Liver (tissue), 9 donors: ENCODE results near the gene EPC1. TPM values are rescaled to one million over a fixed set of nuclear protein-coding genes. Genes with fewer than 3 reads are reported as not detected.

ENCODE experiments used
- DNase-seq: peaks from one replicate; pipeline ENCODE4 v3.0.0-alpha.2; 2017; ENCODE audit warnings: low spot score
- H3K27ac ChIP-seq, 2 donors: one replicate each; pipeline ENCODE4 v1.7.0; 2013; ENCODE audit warnings: inconsistent platforms in 2 of 2, low read length in 2 of 2, control low read depth in 1 of 2, low read depth in 1 of 2, mild to moderate bottlenecking in 1 of 2
- H3K27me3 ChIP-seq, 4 donors: one replicate each; pipeline versions ENCODE4 v1.6.1 to v1.7.0; 2013; ENCODE audit warnings: low read length in 3 of 4, inconsistent platforms in 1 of 4, mild to moderate bottlenecking in 1 of 4, moderate library complexity in 1 of 4; ENCODE audit not compliant: control insufficient read depth in 4 of 4, insufficient read depth in 4 of 4
- H3K36me3 ChIP-seq, 4 donors: one replicate each; pipeline versions ENCODE4 v1.6.1 to v1.7.0; 2013; ENCODE audit warnings: low read length in 3 of 4, mild to moderate bottlenecking in 3 of 4, low read depth in 1 of 4, moderate library complexity in 1 of 4; ENCODE audit not compliant: control insufficient read depth in 4 of 4, insufficient read depth in 3 of 4
- H3K4me1 ChIP-seq, 4 donors: one replicate each; pipeline versions ENCODE4 v1.6.1 to v1.7.0; 2013; ENCODE audit warnings: low read length in 3 of 4, mild to moderate bottlenecking in 3 of 4, moderate library complexity in 1 of 4; ENCODE audit not compliant: control insufficient read depth in 4 of 4, insufficient read depth in 4 of 4
- H3K4me3 ChIP-seq, 3 donors: one replicate each; pipeline versions ENCODE4 v1.6.1 to v1.7.0; 2013; ENCODE audit warnings: low read length in 3 of 3, control low read depth in 1 of 3, low read depth in 1 of 3, mild to moderate bottlenecking in 1 of 3
- H3K9ac ChIP-seq, 2 donors: one replicate each; pipeline ENCODE4 v1.7.0; 2013; ENCODE audit warnings: low read length in 2 of 2, mild to moderate bottlenecking in 2 of 2, moderate library complexity in 2 of 2, control low read depth in 1 of 2, low read depth in 1 of 2
- H3K9me3 ChIP-seq, 4 donors: one replicate each; pipeline versions ENCODE4 v1.6.1 to v1.7.0; 2013; ENCODE audit warnings: low read length in 3 of 4; ENCODE audit not compliant: control insufficient read depth in 4 of 4
- EGR1 ChIP-seq, 2 donors: IDR thresholded peaks; 2 replicates each; pipeline ENCODE4 v1.6.1; 2016 to 2018; ENCODE audit warnings: antibody characterized with exemption in 2 of 2, low read depth in 2 of 2
- FOXA1 ChIP-seq: IDR thresholded peaks from 2 replicates; pipeline ENCODE4 v1.6.1; 2016; ENCODE audit warnings: antibody characterized with exemption
- FOXA2 ChIP-seq: IDR thresholded peaks from 2 replicates; pipeline ENCODE4 v1.6.1; 2016; ENCODE audit warnings: antibody characterized with exemption
- GABPA ChIP-seq, 2 donors: IDR thresholded peaks in 1 of 2; conservative IDR thresholded peaks in 1 of 2; 2 replicates each; pipeline ENCODE4 v1.6.1; 2016; ENCODE audit warnings: antibody characterized with exemption in 2 of 2, mild to moderate bottlenecking in 1 of 2, moderate library complexity in 1 of 2
- HNF4A ChIP-seq, 2 donors: conservative IDR thresholded peaks; 2 replicates each; pipeline ENCODE4 v1.6.1; 2016; ENCODE audit warnings: antibody characterized with exemption in 2 of 2, mild to moderate bottlenecking in 2 of 2
- HNF4G ChIP-seq: IDR thresholded peaks from 2 replicates; pipeline ENCODE4 v1.6.1; 2016; ENCODE audit warnings: antibody characterized with exemption
- JUND ChIP-seq, 2 donors: IDR thresholded peaks; 2 replicates each; pipeline ENCODE4 v1.6.1; 2016; ENCODE audit warnings: antibody characterized with exemption in 2 of 2
- RAD21 ChIP-seq, 2 donors: IDR thresholded peaks; 2 replicates each; pipeline ENCODE4 v1.6.1; 2016; ENCODE audit warnings: antibody characterized with exemption in 2 of 2, mild to moderate bottlenecking in 2 of 2
- TAF1 ChIP-seq: conservative IDR thresholded peaks from 2 replicates; pipeline ENCODE4 v1.6.1; 2016; ENCODE audit warnings: antibody characterized with exemption, mild to moderate bottlenecking
- YY1 ChIP-seq: IDR thresholded peaks from 2 replicates; pipeline ENCODE4 v1.6.1; 2016; ENCODE audit warnings: antibody characterized with exemption, mild to moderate bottlenecking
- WGBS: extraction: QIAGEN DNeasy Blood & Tissue Kit; methylation state at CpG from one replicate; pipeline ENCODE4 v1.1.7; 2013; 5-methylcytosine and 5-hydroxymethylcytosine counted together
- polyA plus RNA-seq, 2 donors: library from polyadenylated mRNA; stranded (reverse) in 1 of 2; unstranded in 1 of 2; fragments of 200-250 nt in 1 of 2; fragments of >200 nt in 1 of 2; fragmentation: Nextera tagmentation in 1 of 2; extraction: Ambion mirVana in 1 of 2; gene quantifications; one replicate each; pipeline versions ENCODE4 v1.2.1 to v1.2.3, GENCODE V29; 2013 to 2015
- total RNA-seq, 2 donors: library from RNA; depleted of rRNA; stranded (reverse); fragments of >200 nt; gene quantifications; one replicate each; pipeline ENCODE4 v1.2.3, GENCODE V29; 2014
- TF ChIP-seq, protein P1 (sequence below): IDR thresholded peaks from 2 replicates; pipeline ENCODE4 v1.6.1; 2016; ENCODE audit warnings: antibody characterized with exemption
- TF ChIP-seq, protein P2 (sequence below): IDR thresholded peaks from 2 replicates; pipeline ENCODE4 v1.6.1; 2016; ENCODE audit warnings: antibody characterized with exemption, mild to moderate bottlenecking
- TF ChIP-seq, protein P3 (sequence below): fragments of 150-350 bp; IDR thresholded peaks from 2 replicates; pipeline ENCODE4 v1.5.1; 2017; ENCODE audit warnings: improper control_type of control experiment, low read depth, low read length; ENCODE audit not compliant: missing input control
- TF ChIP-seq, protein P4 (sequence below): IDR thresholded peaks from 2 replicates; pipeline ENCODE4 v1.6.1; 2016; ENCODE audit warnings: antibody characterized with exemption
- donor health status: healthy.
- donor health status: healthy.
- donor health status: healthy.
- donor health status: healthy.
- donor health status: healthy.

EPC1 gene
- total and polyA plus RNA-seq, 4 donors: 5.6 to 30.9 (median 16.0) TPM

DNA sequence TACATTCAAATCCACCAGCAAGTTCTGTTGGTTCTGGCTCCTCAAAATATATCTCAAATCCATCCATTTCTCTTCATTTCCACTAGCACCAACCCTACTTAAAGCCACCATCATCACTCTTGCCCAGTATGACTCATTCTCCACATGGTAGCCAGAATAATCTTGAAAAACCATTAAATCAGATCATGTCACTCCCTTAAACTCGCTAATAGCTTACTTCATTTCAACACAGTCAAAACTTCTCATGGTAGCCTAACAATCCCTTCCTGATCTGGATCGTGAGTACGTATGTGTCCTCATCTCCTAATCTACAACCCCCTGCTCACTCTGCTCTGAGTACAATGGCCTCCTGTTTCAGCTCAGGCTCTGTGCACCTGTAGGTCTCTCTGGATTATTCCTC lies 8.7 kb downstream of the EPC1 start:
- 96% methylated on average over 3 of the region's 3 CpGs for WGBS
- Histone ChIP-seq H3K27me3 (no peaks in the 10 kb centered on the region), H3K9me3 (no peaks in the 10 kb centered on the region), H3K27ac (no peak overlapping the region), H3K36me3 (no peaks in the 10 kb centered on the region), H3K4me3 (no peak overlapping the region), H3K4me1 (peaks cover 6 to 63% (median 18%) of the 10 kb centered on the region in 4 donors), H3K9ac (no peak overlapping the region)
- no peak for DNase-seq
- TF ChIP-seq HNF4A (conservative IDR thresholded peaks at IDR 0.05) (no peak), EGR1 (IDR thresholded peaks at IDR 0.05; ENCODE audit: low read depth in 2 of 2) (no peak), FOXA2 (no peak)
- TF ChIP-seq, protein P1, sequence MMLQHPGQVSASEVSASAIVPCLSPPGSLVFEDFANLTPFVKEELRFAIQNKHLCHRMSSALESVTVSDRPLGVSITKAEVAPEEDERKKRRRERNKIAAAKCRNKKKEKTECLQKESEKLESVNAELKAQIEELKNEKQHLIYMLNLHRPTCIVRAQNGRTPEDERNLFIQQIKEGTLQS: no peak

DNA sequence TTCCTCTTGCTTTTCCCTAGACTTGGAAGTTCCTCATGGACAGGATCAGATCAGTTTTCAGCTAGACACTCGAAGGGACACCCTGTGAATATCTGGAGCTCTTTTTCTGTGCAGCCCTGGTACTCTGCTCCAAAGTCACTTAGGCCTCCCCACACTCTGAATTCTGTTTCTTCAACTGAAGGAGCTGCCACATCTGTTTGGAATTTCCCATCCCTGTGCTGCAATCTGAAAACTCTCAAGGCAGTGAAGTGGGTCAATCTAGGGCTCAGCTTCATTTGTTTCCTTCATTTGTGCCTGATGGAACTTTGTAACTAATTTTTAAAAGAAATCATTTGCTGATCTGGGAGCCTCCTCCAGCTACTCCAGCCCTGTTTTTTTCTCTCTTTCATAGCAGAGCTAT lies 9.6 kb downstream of the EPC1 start:
- no peak overlapping the region for H3K4me3 ChIP-seq
- no peak overlapping the region for H3K27ac ChIP-seq
- H3K9ac ChIP-seq: no peak overlapping the region
- WGBS: 89% methylated on average over 1 of the region's 1 CpG
- no peaks in the 10 kb centered on the region for H3K9me3 ChIP-seq
- no peaks in the 10 kb centered on the region for H3K27me3 ChIP-seq
- H3K4me1 ChIP-seq: peaks cover 4 to 65% (median 20%) of the 10 kb centered on the region in 4 donors
- no peaks in the 10 kb centered on the region for H3K36me3 ChIP-seq
- no peak for DNase-seq
- TF ChIP-seq, protein P2, sequence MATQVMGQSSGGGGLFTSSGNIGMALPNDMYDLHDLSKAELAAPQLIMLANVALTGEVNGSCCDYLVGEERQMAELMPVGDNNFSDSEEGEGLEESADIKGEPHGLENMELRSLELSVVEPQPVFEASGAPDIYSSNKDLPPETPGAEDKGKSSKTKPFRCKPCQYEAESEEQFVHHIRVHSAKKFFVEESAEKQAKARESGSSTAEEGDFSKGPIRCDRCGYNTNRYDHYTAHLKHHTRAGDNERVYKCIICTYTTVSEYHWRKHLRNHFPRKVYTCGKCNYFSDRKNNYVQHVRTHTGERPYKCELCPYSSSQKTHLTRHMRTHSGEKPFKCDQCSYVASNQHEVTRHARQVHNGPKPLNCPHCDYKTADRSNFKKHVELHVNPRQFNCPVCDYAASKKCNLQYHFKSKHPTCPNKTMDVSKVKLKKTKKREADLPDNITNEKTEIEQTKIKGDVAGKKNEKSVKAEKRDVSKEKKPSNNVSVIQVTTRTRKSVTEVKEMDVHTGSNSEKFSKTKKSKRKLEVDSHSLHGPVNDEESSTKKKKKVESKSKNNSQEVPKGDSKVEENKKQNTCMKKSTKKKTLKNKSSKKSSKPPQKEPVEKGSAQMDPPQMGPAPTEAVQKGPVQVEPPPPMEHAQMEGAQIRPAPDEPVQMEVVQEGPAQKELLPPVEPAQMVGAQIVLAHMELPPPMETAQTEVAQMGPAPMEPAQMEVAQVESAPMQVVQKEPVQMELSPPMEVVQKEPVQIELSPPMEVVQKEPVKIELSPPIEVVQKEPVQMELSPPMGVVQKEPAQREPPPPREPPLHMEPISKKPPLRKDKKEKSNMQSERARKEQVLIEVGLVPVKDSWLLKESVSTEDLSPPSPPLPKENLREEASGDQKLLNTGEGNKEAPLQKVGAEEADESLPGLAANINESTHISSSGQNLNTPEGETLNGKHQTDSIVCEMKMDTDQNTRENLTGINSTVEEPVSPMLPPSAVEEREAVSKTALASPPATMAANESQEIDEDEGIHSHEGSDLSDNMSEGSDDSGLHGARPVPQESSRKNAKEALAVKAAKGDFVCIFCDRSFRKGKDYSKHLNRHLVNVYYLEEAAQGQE: no peak
- no peak for TF ChIP-seq HNF4G
- TF ChIP-seq, protein P3, sequence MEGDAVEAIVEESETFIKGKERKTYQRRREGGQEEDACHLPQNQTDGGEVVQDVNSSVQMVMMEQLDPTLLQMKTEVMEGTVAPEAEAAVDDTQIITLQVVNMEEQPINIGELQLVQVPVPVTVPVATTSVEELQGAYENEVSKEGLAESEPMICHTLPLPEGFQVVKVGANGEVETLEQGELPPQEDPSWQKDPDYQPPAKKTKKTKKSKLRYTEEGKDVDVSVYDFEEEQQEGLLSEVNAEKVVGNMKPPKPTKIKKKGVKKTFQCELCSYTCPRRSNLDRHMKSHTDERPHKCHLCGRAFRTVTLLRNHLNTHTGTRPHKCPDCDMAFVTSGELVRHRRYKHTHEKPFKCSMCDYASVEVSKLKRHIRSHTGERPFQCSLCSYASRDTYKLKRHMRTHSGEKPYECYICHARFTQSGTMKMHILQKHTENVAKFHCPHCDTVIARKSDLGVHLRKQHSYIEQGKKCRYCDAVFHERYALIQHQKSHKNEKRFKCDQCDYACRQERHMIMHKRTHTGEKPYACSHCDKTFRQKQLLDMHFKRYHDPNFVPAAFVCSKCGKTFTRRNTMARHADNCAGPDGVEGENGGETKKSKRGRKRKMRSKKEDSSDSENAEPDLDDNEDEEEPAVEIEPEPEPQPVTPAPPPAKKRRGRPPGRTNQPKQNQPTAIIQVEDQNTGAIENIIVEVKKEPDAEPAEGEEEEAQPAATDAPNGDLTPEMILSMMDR: no peak
- no peak for TF ChIP-seq JUND (IDR thresholded peaks at IDR 0.05)
- TF ChIP-seq, protein P4, sequence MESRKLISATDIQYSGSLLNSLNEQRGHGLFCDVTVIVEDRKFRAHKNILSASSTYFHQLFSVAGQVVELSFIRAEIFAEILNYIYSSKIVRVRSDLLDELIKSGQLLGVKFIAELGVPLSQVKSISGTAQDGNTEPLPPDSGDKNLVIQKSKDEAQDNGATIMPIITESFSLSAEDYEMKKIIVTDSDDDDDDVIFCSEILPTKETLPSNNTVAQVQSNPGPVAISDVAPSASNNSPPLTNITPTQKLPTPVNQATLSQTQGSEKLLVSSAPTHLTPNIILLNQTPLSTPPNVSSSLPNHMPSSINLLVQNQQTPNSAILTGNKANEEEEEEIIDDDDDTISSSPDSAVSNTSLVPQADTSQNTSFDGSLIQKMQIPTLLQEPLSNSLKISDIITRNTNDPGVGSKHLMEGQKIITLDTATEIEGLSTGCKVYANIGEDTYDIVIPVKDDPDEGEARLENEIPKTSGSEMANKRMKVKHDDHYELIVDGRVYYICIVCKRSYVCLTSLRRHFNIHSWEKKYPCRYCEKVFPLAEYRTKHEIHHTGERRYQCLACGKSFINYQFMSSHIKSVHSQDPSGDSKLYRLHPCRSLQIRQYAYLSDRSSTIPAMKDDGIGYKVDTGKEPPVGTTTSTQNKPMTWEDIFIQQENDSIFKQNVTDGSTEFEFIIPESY: no peak
- no peak for TF ChIP-seq FOXA2
- TF ChIP-seq HNF4A (conservative IDR thresholded peaks at IDR 0.05): no peak

DNA sequence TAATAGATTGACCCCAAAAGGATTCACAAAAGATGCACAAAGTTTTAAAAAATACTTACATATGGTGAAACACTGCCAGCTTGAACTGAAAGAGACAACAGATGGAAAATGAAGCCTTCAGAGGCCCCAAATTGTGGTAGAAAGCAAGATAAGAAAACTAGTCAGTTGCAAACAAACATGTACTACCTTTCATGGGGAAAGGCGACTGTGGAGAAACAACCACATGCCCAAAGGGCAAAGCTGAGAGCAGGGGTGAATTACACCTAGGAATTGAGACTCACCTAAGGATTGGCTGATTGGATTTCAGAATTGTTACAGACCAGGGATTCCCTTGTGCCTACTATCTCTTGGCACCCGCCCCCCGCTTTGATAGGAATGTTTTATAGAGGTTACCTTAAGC lies 13.1 kb downstream of the EPC1 start:
- 88% methylated on average over 3 of the region's 3 CpGs for WGBS
- Histone ChIP-seq H3K27ac (no peak overlapping the region), H3K9me3 (no peaks in the 10 kb centered on the region), H3K9ac (no peak overlapping the region), H3K4me1 (peaks cover 5 to 57% (median 20%) of the 10 kb centered on the region in 4 donors), H3K36me3 (no peaks in the 10 kb centered on the region), H3K27me3 (no peaks in the 10 kb centered on the region), H3K4me3 (no peak overlapping the region)
- no peak for DNase-seq
- TF ChIP-seq, protein P1: no peak
- TF ChIP-seq RAD21 (IDR thresholded peaks at IDR 0.05) (no peak), FOXA1 (no peak), HNF4G (no peak), TAF1 (no peak), FOXA2 (no peak), YY1 (no peak), GABPA (IDR thresholded peaks at IDR 0.05 in 1 of 2, conservative IDR thresholded peaks at IDR 0.05 in 1 of 2) (no peak), EGR1 (IDR thresholded peaks at IDR 0.05; ENCODE audit: low read depth in 2 of 2) (no peak)
- TF ChIP-seq, protein P3: no peak
